GM19438 (cell line): Measurements from ENCODE around the gene DIP2B.

Source experiments
- ATAC-seq: cut with Tn5 transposase; IDR thresholded peaks from one replicate; pipeline ENCODE4 v1.9.1; 2021; ENCODE audit warnings: low read depth; ENCODE audit not compliant: unreplicated experiment

The DIP2B gene

DNA sequence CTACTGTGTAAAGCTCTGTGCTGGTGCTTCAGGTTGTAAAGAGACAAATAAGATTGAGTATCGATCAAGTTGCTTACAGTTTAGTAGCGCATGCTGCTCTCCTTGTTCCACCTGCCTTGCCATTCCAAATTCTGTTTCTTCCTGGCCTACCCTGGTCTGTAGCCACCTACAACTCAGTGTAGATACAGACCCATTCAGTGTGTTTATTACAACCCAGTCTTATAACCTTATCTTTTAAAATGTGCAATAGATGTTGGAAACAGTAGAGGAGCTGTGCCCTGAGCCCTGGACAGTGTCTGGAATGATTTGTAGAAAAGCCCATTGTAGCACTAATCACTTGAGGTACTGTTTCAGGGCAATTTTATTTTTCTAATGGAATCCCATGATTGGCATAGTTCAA is 68.5 kb downstream of the DIP2B start:
- no peak for ATAC-seq

DNA sequence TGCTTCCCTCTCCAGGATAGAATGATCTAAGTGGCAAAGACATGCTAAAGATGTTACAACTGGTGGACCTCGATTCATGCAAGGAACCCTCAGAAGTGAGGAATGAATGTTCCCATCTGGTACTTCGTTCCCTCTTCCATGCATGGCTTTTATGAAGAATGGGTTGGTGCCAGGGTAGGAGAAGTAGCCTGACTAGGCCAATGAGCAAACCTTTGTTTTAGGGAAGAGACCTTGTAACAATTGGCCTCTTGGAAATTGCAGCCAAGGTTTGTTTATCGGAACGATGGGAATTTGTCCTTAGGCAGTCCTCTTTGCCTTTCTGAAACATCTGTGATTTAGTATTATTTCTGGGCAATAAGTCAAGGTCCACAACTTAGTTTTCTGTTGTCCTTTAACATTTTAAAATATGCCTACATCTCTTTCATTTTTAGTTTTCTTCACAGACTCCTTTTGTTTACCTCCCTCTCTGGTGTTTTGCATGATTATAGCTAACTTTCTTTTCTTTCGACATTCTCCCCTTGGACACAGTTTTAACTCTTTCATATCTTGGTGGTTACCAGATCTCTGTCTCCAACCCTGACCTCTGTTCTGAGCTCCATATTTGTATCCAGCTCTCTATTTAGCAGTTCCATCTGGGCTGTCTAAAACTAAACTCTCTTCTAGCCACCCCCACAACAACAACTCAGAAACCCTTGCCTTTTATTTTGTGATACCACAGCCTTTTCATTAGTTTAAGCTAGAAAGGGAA is 70.0 kb downstream of the DIP2B start:
- ATAC-seq, result no peak

DNA sequence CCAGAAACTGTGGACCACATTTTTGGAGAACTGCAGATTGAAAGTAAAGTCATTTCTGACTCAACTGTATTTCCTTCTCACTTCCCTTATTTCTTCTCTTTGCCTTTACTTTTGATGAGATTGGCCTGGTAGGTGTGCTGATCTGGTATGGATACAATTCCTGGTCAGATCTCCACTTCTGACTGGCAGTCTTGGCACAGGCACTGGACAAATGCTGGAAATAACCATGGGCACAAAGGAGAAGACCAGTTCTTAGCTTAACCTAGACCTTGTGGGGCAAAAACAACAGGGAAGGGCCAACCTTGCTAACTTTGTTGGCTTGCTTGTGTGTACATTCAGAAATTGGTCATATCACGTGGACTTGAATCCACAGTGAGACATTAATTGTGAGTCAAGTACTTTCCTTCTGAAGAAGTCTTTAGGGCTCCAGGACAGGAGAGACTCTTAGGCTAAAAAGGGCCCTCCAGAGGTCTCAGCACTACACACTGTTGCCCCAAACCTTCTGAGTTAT is 75.0 kb downstream of the DIP2B start:
- ATAC-seq, result no peak

DNA sequence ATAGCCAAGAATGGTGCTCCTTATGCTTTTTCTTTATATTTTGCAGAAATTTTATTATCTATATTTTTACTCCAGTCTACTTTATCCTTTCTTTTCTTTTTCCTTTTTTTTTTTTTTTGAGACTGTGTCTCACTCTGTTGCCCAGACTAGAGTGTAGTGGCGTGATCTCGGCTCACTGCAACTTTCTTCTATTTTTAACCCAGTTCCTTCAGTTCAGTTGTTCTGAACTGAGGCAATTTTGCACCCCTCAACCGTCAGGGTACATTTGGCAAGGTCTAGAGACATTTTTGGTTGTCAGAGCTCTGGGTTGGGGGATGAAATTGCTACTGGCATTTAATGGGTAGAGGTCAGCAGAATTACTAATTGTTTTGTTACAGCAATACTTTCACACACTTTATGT is 75.7 kb downstream of the DIP2B start:
- ATAC-seq, result no peak

DNA sequence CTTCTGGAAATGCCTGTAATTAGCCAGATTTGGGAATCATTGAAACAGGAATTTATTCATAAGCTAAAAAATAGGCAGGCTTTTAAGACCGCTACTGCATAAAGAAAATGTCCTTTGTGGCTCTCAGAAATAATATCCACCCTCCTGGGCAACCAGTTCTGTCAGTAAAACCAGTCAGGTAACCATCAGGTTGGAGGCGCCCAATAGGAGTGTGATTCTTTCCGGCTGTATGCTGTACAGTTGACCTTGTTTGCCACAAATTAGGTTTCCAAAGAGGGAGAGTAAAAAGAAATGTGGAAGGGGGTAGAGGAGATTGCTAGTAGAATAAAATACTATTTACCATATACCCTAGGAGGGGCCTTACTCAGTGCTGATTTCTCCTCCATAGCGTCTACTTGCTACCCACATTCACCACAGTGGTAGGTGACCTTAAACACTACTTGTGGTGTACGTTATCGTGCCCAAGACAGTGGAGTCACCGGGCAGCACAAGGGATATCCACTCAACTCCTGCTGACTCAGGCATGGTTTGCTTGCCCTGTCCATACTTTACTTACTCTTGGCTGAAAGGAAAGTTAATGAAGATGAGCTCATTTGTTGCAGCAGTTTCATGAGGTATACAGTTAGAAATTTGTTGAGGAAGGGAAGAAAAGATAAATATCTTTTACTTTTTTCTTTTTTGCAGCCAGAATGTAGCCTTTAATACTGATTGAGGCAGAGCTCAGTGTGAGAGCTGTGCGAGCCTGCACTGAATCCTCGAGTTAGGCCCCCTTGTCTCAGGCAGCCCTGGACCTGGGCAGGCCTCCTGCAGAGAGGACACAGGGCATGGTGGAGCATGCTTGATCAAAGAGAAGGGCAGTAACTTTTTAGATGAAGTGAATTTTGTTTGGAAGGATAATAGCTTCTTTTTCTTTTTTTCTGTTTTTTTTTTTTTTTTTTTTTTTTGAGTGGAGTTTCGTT is 76.7 kb downstream of the DIP2B start:
- ATAC-seq, result no peak

DNA sequence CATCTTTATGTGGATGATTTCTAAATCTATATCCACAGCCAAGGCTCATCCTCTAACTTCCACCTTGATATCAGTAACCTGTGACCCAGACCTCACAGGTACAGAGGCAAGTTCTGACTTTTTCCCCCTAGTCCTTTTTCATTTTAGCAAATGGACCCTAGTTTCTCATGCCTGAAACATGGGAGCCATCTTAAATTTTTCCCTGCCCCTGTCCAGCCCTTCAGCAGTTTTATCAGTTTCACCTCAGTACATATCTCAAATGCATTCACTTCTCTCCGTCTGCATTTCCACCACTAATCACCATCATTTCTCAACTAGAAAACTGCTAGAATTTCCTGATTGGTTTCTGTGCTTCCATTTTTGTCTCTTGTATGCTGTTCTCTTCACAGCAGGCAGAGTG is 79.3 kb downstream of the DIP2B start:
- ATAC-seq, result no peak

DNA sequence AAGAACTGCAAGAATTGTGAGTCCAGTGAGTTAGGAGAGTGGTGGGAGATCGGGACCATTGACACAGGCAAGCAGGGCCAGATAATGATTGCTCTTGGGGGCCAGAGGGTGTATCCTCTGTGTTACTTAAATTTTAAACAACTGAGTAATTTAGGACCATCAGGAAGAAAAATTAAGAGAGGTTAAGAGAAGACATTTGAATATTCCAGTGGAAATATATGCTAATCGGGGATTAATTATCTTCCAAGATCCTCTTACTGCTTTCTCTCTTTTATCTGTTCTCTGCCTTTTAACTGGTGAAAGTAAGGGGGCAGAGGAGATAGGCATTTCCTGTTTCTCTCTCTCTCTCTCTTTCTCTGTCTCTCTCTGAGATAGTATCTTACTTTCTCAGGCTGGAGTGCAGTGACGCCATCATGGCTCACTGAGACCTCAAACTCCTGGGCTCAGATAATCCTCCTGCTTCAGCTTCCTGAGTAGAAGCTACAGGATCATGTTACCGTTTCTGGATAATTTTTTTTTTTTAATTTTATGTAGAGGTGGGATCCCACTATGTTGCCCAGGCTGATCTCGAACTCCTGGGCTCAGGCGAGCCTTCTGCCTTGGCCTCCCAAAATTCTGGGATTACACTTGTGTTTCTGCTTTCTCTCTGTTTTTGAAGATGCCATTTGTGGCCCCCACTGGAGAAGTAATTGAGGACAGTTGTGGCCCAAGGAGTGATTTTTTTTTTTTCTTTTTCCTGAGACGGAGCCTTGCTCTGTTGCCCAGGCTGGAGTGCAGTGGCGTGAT is 85.1 kb downstream of the DIP2B start:
- ATAC-seq, result no peak

DNA sequence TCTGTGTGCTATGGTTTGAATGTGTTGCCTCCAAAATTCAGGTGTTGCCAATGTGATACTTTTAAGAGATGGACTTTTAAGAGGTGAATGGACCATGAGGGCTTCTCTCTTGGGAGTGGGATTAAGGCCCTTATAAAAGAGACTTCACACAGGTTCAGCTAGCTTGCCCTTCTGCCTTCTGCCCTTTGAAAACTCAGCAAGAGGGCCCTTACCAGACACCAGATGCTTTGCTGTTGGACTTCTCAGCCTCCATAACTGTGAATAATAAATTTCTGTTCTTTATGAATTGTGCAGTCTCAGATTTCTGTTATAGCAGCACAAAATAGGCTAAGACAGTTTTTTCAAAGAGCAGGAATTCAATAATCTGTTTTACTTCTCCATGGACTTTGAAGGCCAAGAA is 86.1 kb downstream of the DIP2B start:
- no peak for ATAC-seq

DNA sequence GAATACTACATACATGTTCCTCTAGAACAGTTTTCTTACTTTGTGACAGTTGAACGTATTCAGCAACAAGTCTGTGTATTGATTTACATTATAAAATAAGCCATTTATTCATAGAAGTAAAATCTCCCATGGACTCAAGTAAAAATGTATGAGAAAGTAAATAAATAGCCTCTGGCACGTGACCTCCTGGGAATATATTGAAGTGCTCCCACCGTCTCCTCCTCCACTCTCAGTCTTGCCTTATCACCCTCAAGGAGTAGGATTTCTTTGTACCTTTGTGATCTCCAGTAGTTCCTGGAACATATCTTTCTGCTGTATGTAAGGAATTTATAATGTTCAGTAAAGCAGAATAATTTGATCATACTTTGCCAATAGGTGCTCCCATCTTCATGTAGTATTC is 90.9 kb downstream of the DIP2B start:
- ATAC-seq, result no peak

DNA sequence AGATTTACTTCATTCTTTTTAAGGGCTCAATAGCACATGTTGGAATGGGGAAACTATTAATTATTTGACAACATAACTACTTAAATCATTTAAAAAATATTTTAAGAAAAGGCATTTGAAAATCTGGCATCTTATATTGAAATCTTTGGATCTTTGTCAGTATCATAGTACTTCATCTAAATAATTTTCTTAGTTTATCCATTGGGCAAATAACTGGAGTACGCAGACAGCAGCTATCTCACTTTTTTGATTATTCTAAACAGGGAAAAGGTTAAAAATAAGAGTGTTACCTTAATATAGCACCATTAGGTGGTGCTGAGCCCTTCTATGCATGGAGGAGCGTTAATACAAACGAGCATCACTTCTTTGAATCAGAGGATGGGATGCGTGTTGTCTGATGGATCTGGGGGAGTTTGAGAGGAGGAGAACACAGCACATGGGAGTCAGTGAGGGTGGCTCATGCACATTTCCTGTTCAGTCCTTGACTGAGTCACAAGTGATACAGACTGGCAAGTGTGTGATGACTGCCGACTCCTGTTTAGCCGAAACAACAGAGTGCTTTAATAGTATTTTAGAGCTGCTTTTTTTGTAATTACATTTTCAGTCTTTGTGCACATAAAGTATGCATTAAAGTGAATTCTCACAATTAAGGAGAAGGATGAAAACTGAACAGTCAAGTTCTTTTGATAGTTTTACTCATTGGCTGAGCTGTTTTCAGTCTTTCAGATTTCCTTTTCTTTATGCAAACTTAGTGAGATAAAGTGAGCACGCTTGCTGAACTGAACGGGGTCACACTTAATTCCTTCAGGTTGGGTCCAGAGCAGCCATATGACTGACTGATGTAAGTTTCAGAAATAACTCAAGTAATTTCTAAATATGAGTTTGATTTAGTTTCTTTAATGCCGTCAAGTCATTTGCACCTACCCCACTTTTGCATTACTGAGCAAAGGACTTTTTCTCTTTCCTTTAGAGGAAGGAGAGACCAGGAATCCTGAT is 92.7 kb downstream of the DIP2B start:
- ATAC-seq, result no peak

DNA sequence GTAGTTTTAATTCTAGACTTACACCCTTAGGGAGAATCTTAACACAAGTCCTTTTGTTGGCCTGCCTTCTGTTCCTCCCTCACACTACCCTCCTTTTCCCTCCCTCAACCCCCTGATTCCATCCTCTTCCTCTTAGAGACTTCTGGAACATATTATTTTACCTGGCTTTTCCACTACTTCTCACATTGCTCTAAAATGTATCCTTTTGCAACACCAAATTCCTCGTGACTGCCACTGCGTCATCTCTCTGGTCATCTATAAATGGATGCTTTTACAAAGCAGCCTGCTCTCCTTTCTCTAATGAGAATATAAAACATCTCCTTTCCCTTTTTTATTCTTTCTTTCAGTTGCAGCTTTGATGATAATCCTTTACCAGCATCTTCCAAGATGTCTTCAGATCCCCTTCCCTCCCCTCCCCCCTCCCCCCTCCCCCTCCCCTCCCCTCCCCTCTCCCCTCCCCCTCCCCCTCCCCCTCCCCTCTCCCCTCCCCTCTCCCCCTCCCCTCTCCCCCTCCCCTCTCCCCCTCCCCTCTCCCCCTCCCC is 93.6 kb downstream of the DIP2B start:
- ATAC-seq, result no peak

DNA sequence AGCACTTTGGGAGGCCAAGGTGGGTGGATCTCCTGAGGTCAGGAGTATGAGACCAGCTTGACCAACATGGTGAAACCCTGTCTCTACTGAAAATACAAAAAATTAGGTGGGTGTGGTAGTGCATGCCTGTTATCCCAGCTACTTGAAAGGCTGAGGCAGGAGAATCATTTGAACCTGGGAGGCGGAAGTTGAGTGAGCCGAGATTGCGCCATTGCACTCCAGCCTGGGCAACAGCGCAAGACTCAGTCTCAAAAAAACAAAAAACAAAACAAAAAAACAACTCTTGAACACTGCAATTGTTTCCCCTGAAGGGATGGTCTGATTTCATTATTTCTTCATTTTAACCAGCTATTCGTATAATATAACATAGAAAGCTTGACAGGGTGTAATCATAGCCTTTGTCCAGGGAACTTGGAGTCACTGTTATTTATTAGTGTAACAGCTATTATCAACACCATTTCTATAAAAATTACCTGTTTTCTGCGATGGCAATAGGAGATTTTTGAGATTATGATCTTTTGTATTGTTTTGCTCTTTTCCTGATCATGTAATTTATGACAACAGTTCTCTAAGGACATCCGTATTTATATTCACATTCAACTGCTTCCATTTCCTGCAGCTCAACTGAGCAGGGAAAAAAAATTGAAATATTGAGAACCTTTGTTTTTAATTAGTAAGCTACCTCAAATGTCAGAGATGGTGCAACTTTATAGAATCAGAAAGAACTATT is 94.7 kb downstream of the DIP2B start:
- no peak for ATAC-seq

DNA sequence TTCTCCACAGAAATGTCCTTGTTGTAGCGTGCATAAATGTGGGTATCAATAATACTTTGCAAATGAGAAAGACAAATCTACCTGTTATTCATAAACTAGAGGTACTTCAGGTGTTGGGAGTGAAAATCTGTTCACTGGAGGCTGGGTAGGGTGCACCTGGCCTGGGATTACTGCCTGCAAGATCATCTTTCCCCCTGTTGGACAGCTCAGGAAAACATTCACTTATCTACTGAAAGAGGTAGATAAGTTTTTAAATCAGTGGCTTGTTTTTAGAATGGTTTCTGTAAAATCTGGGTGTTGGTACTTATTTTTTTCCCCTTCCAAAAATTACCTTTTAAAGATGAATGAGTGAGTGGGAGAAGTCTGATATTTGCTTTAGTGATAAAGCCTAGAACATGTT is 95.6 kb downstream of the DIP2B start:
- no peak for ATAC-seq

DNA sequence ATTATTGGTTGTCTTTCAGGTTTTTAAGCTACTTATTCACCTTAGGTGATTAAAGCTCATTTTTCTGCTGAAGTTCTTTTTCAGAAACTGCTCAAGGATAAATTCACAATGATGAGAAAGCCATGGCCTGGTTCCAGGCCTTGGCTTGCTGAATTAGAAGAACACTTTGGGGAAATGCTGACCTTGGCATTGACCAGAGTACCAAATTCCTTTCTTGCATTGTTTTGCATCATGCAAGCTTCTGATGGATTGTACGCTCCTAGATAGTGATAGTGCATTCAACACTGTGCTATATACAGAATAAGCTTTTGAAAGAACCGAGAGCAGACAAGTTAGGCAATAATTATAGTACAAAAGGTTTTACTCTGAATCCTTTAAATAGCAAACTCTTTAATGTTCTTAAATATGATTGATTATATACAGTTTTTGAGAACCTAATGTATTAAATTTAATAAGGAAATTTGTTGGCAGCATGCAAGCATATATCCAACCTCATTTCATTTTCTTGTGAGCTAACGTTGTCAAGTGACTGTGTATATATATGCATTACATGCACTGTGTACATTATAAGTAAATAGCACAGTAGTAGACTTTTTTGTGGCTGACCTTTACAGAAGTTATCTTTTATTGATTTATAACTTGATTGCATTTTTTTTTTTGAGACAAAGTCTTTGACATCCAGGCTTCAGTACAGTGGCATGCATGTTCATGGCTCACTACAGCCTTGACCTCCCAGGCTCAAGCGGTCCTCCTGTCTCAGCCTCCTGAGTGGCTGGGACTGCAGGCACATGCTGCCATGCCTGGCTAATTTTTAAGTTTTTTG is 99.2 kb downstream of the DIP2B start:
- ATAC-seq, result no peak

DNA sequence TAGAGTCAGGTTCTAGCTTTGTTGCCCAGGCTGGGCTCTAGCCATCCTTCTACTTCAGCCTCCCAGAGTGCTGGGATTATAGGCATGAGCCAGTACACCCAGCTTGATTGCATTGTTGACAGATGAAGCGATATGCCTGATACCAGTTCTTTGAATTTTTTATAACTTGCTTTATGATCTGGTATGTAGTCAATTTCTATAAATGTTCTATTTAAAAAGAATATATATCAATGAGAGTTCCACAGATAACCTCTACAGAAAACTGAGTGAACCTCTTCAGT is 99.8 kb downstream of the DIP2B start:
- no peak for ATAC-seq

DNA sequence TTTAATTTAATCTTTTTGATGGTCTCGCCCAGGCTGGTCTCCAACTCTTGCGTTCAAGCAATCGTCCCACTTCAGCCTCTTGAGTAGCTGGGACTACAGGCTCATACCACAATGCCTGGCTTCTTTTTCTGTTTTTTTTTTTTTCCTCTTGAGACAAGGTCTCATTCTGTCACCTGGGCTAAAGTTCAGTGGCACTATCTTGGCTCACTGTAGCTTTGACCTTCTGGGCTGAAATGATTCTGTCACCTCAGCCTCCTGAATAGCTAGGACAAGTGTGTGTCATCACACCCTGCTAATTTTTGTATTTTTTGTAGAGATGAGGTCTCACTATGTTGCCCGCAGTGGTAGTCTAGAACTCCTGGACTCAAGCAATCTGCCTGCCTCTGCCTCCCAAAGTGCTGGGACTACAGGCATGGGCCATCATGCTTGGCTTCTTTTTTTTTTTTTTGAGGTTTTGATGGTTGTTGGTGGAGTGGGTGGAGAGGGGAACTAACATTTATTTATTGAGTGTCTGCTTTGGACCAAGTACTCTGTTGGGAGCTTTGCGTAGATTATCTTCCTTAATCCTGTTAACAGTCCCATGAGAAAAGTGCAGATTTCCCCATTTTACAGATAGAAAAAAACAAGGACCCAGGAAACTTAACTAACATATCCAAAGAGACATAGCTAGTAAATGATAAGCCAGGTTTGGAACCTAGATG is 102.0 kb downstream of the DIP2B start:
- no peak for ATAC-seq

DNA sequence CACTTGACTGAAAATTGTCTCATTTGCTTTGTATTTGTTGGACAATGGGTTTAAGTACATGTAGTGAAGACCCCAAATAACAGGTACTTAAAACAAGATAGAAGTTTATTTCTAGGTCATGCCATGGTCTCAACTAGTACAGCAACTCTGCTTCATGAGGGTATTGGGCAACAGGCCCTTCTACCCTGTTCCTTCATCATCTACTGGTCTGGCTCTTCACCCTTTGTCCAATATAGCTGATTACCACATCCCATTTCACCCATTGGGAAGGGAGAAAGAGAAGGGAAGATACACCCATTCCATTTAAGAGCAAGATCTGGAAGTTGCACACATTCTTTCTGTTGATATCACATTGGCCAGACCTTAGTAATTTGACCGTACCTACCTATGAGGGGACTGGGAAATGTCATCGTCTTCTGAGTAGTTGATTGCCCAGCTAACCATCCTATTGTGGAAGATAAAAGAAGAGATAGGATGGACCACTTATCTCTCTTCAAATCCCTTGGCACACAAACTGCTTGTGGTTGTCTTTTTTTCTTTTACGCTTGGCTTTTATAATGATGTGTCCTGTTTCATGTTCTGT is 104.6 kb downstream of the DIP2B start:
- no peak for ATAC-seq
